Measurements from ENCODE around the gene INSR.
"Not testable (repeated sequence)": the region's sequence is repeated elsewhere in the genome, so short reads cannot be mapped to it uniquely, and the experiment has no call there.

The INSR gene

GRCh38 chr19:7195046-7195445, 99.2 kb downstream of the INSR start:
- no peak for DNase-seq (ENCODE audit: low read depth)

GRCh38 chr19:7194566-7194965, 99.6 kb downstream of the INSR start:
- no peak for DNase-seq (ENCODE audit: low read depth)

- peak; percentile 16 for DNase-seq (ENCODE audit: low read depth)
Measured at GRCh38 chr19:7191946-7192691, 102.1 kb downstream of the INSR start.

- no peak for DNase-seq (ENCODE audit: low read depth)
Measured at GRCh38 chr19:7188698-7189629, 105.2 kb downstream of the INSR start.

GRCh38 chr19:7187605-7188339, 106.4 kb downstream of the INSR start:
- no peak for DNase-seq (ENCODE audit: low read depth)

- DNase-seq (ENCODE audit: low read depth) = no peak
Measured at GRCh38 chr19:7182489-7182888, 111.7 kb downstream of the INSR start.

- no peak for DNase-seq (ENCODE audit: low read depth)
Measured at GRCh38 chr19:7179917-7180306, 114.3 kb downstream of the INSR start.

GRCh38 chr19:7177926-7178325, 116.3 kb downstream of the INSR start:
- DNase-seq (ENCODE audit: low read depth) = no peak

GRCh38 chr19:7176792-7177191, 117.4 kb downstream of the INSR start:
- no peak for DNase-seq (ENCODE audit: low read depth)

- DNase-seq (ENCODE audit: low read depth) = no peak
Measured at GRCh38 chr19:7172794-7173193, 121.4 kb downstream of the INSR start.

GRCh38 chr19:7170983-7171382, 123.2 kb downstream of the INSR start:
- no peak for DNase-seq (ENCODE audit: low read depth)

- DNase-seq (ENCODE audit: low read depth) = no peak
Measured at GRCh38 chr19:7168941-7169340, 125.3 kb downstream of the INSR start.

- DNase-seq (ENCODE audit: low read depth) = no peak
Measured at GRCh38 chr19:7161292-7161691, 132.9 kb downstream of the INSR start.

GRCh38 chr19:7159105-7159933, 134.9 kb downstream of the INSR start:
- no peak for DNase-seq (ENCODE audit: low read depth)

GRCh38 chr19:7153022-7153421, 141.2 kb downstream of the INSR start:
- no peak for DNase-seq (ENCODE audit: low read depth)

- DNase-seq (ENCODE audit: low read depth) = no peak
Measured at GRCh38 chr19:7152568-7152967, 141.6 kb downstream of the INSR start.

GRCh38 chr19:7149956-7150705, 144.1 kb downstream of the INSR start:
- DNase-seq (ENCODE audit: low read depth) = no peak

- not testable (repeated sequence) for DNase-seq (ENCODE audit: low read depth)
Measured at GRCh38 chr19:7147119-7147675, 147.0 kb downstream of the INSR start.

GRCh38 chr19:7146086-7146485, 148.1 kb downstream of the INSR start:
- not testable (repeated sequence) for DNase-seq (ENCODE audit: low read depth)

GRCh38 chr19:7145494-7145893, 148.7 kb downstream of the INSR start:
- DNase-seq (ENCODE audit: low read depth) = no peak

- no peak for DNase-seq (ENCODE audit: low read depth)
Measured at GRCh38 chr19:7142771-7143170, 151.4 kb downstream of the INSR start.
